Liver (tissue), 9 donors: ENCODE results near the gene TNIP1. TPM values are rescaled to one million over a fixed set of nuclear protein-coding genes. Genes with fewer than 3 reads are reported as not detected.
A peak's percentile ranks its signal among the peaks of the same experiment; 100 is the strongest.

ENCODE experiments used
- DNase-seq: peaks from one replicate; pipeline ENCODE4 v3.0.0-alpha.2; 2017; ENCODE audit warnings: low spot score
- H3K27ac ChIP-seq, 2 donors: one replicate each; pipeline ENCODE4 v1.7.0; 2013; ENCODE audit warnings: inconsistent platforms in 2 of 2, low read length in 2 of 2, control low read depth in 1 of 2, low read depth in 1 of 2, mild to moderate bottlenecking in 1 of 2
- H3K27me3 ChIP-seq, 4 donors: one replicate each; pipeline versions ENCODE4 v1.6.1 to v1.7.0; 2013; ENCODE audit warnings: low read length in 3 of 4, inconsistent platforms in 1 of 4, mild to moderate bottlenecking in 1 of 4, moderate library complexity in 1 of 4; ENCODE audit not compliant: control insufficient read depth in 4 of 4, insufficient read depth in 4 of 4
- H3K36me3 ChIP-seq, 4 donors: one replicate each; pipeline versions ENCODE4 v1.6.1 to v1.7.0; 2013; ENCODE audit warnings: low read length in 3 of 4, mild to moderate bottlenecking in 3 of 4, low read depth in 1 of 4, moderate library complexity in 1 of 4; ENCODE audit not compliant: control insufficient read depth in 4 of 4, insufficient read depth in 3 of 4
- H3K4me1 ChIP-seq, 4 donors: one replicate each; pipeline versions ENCODE4 v1.6.1 to v1.7.0; 2013; ENCODE audit warnings: low read length in 3 of 4, mild to moderate bottlenecking in 3 of 4, moderate library complexity in 1 of 4; ENCODE audit not compliant: control insufficient read depth in 4 of 4, insufficient read depth in 4 of 4
- H3K4me3 ChIP-seq, 3 donors: one replicate each; pipeline versions ENCODE4 v1.6.1 to v1.7.0; 2013; ENCODE audit warnings: low read length in 3 of 3, control low read depth in 1 of 3, low read depth in 1 of 3, mild to moderate bottlenecking in 1 of 3
- H3K9ac ChIP-seq, 2 donors: one replicate each; pipeline ENCODE4 v1.7.0; 2013; ENCODE audit warnings: low read length in 2 of 2, mild to moderate bottlenecking in 2 of 2, moderate library complexity in 2 of 2, control low read depth in 1 of 2, low read depth in 1 of 2
- H3K9me3 ChIP-seq, 4 donors: one replicate each; pipeline versions ENCODE4 v1.6.1 to v1.7.0; 2013; ENCODE audit warnings: low read length in 3 of 4; ENCODE audit not compliant: control insufficient read depth in 4 of 4
- EGR1 ChIP-seq, 2 donors: IDR thresholded peaks; 2 replicates each; pipeline ENCODE4 v1.6.1; 2016 to 2018; ENCODE audit warnings: antibody characterized with exemption in 2 of 2, low read depth in 2 of 2
- FOXA2 ChIP-seq: IDR thresholded peaks from 2 replicates; pipeline ENCODE4 v1.6.1; 2016; ENCODE audit warnings: antibody characterized with exemption
- GABPA ChIP-seq, 2 donors: IDR thresholded peaks in 1 of 2; conservative IDR thresholded peaks in 1 of 2; 2 replicates each; pipeline ENCODE4 v1.6.1; 2016; ENCODE audit warnings: antibody characterized with exemption in 2 of 2, mild to moderate bottlenecking in 1 of 2, moderate library complexity in 1 of 2
- HNF4A ChIP-seq, 2 donors: conservative IDR thresholded peaks; 2 replicates each; pipeline ENCODE4 v1.6.1; 2016; ENCODE audit warnings: antibody characterized with exemption in 2 of 2, mild to moderate bottlenecking in 2 of 2
- NR2F2 ChIP-seq: IDR thresholded peaks from 2 replicates; pipeline ENCODE4 v1.6.1; 2016; ENCODE audit warnings: antibody characterized with exemption
- RAD21 ChIP-seq, 2 donors: IDR thresholded peaks; 2 replicates each; pipeline ENCODE4 v1.6.1; 2016; ENCODE audit warnings: antibody characterized with exemption in 2 of 2, mild to moderate bottlenecking in 2 of 2
- SP1 ChIP-seq: IDR thresholded peaks from 2 replicates; pipeline ENCODE4 v1.6.1; 2018; ENCODE audit warnings: antibody characterized with exemption, mild to moderate bottlenecking
- TAF1 ChIP-seq: conservative IDR thresholded peaks from 2 replicates; pipeline ENCODE4 v1.6.1; 2016; ENCODE audit warnings: antibody characterized with exemption, mild to moderate bottlenecking
- YY1 ChIP-seq: IDR thresholded peaks from 2 replicates; pipeline ENCODE4 v1.6.1; 2016; ENCODE audit warnings: antibody characterized with exemption, mild to moderate bottlenecking
- ZBTB33 ChIP-seq: IDR thresholded peaks from 2 replicates; pipeline ENCODE4 v1.6.1; 2016; ENCODE audit warnings: antibody characterized with exemption
- WGBS: extraction: QIAGEN DNeasy Blood & Tissue Kit; methylation state at CpG from one replicate; pipeline ENCODE4 v1.1.7; 2013; 5-methylcytosine and 5-hydroxymethylcytosine counted together
- polyA plus RNA-seq, 2 donors: library from polyadenylated mRNA; stranded (reverse) in 1 of 2; unstranded in 1 of 2; fragments of 200-250 nt in 1 of 2; fragments of >200 nt in 1 of 2; fragmentation: Nextera tagmentation in 1 of 2; extraction: Ambion mirVana in 1 of 2; gene quantifications; one replicate each; pipeline versions ENCODE4 v1.2.1 to v1.2.3, GENCODE V29; 2013 to 2015
- total RNA-seq, 2 donors: library from RNA; depleted of rRNA; stranded (reverse); fragments of >200 nt; gene quantifications; one replicate each; pipeline ENCODE4 v1.2.3, GENCODE V29; 2014
- TF ChIP-seq, protein P1 (sequence below): IDR thresholded peaks from 2 replicates; pipeline ENCODE4 v1.6.1; 2016; ENCODE audit warnings: antibody characterized with exemption, mild to moderate bottlenecking
- donor health status: healthy.
- donor health status: healthy.
- donor health status: healthy.
- donor health status: healthy.
- donor health status: healthy.

Gene TNIP1
- total and polyA plus RNA-seq, 4 donors: 33.2 to 101 (median 48.0) TPM

GRCh38 chr5:151037561-151038411 lies 43.0 kb downstream of the TNIP1 start (continued):
- TF ChIP-seq ZBTB33 (no peak), EGR1 (IDR thresholded peaks at IDR 0.05; ENCODE audit: low read depth in 2 of 2) (no peak), TAF1 (no peak), FOXA2 (peak; percentile 86), YY1 (peak; percentile 51), NR2F2 (peak; percentile 98), HNF4A (conservative IDR thresholded peaks at IDR 0.05) (peak; percentile 90 to 92), GABPA (IDR thresholded peaks at IDR 0.05 in 1 of 2, conservative IDR thresholded peaks at IDR 0.05 in 1 of 2) (no peak)

DNA sequence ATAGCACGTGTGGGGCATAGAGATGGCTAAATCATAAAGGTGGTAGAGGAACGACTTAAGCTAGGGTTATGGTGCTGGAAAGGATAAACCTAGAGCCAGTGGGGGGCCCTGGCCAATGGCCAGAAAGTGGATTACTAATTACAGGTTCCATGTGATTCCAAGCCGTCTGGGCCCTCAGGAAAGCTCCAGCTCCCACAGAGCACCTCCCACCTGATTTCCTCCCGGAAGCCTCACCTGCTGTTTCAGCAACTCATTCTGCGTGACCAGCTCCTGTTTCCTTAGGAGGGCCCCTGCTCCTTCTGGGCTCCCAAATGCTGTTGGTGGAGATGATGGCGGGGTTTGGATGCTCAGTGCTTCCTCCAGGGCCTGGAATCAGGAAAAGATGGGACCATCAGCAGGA lies 44.3 kb downstream of the TNIP1 start:
- WGBS: 90% methylated on average over 6 of the region's 6 CpGs
- no peak overlapping the region for H3K9ac ChIP-seq

More for the DNA sequence above, 44.3 kb downstream of the TNIP1 start:
- H3K4me1 ChIP-seq: peaks cover 29 to 49% (median 43%) of the 10 kb centered on the region in 4 donors
- no peaks in the 10 kb centered on the region for H3K9me3 ChIP-seq
- TF ChIP-seq RAD21 (IDR thresholded peaks at IDR 0.05) (no peak), SP1 (no peak), GABPA (IDR thresholded peaks at IDR 0.05 in 1 of 2, conservative IDR thresholded peaks at IDR 0.05 in 1 of 2) (no peak)
- TF ChIP-seq, protein P1, sequence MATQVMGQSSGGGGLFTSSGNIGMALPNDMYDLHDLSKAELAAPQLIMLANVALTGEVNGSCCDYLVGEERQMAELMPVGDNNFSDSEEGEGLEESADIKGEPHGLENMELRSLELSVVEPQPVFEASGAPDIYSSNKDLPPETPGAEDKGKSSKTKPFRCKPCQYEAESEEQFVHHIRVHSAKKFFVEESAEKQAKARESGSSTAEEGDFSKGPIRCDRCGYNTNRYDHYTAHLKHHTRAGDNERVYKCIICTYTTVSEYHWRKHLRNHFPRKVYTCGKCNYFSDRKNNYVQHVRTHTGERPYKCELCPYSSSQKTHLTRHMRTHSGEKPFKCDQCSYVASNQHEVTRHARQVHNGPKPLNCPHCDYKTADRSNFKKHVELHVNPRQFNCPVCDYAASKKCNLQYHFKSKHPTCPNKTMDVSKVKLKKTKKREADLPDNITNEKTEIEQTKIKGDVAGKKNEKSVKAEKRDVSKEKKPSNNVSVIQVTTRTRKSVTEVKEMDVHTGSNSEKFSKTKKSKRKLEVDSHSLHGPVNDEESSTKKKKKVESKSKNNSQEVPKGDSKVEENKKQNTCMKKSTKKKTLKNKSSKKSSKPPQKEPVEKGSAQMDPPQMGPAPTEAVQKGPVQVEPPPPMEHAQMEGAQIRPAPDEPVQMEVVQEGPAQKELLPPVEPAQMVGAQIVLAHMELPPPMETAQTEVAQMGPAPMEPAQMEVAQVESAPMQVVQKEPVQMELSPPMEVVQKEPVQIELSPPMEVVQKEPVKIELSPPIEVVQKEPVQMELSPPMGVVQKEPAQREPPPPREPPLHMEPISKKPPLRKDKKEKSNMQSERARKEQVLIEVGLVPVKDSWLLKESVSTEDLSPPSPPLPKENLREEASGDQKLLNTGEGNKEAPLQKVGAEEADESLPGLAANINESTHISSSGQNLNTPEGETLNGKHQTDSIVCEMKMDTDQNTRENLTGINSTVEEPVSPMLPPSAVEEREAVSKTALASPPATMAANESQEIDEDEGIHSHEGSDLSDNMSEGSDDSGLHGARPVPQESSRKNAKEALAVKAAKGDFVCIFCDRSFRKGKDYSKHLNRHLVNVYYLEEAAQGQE: no peak
- H3K36me3 ChIP-seq: peaks cover 25 to 52% (median 43%) of the 10 kb centered on the region in 4 donors
- DNase-seq: no peak
- H3K27me3 ChIP-seq: no peaks in the 10 kb centered on the region
- no peak overlapping the region for H3K4me3 ChIP-seq
- no peak overlapping the region for H3K27ac ChIP-seq
